Dendritic cell treated with granulocyte-macrophage colony-stimulating factor and Interleukin-4, amounts not matched to agents 40 ng/mL and 50 ng/mL, for 4 days (primary cell): Measurements from ENCODE around the gene CDR2.
A peak's percentile ranks its signal among the peaks of the same experiment; 100 is the strongest.

ENCODE experiments used
- H3K27ac Mint-ChIP-seq: one replicate; pipeline ENCODE4 v1.8.0; 2022; ENCODE audit warnings: mild to moderate bottlenecking, mixed read lengths
- H3K27me3 Mint-ChIP-seq: one replicate; pipeline ENCODE4 v1.8.0; 2022; ENCODE audit warnings: mild to moderate bottlenecking, mixed read lengths
- H3K36me3 Mint-ChIP-seq: one replicate; pipeline ENCODE4 v1.8.0; 2022; ENCODE audit warnings: low read depth, mixed read lengths
- H3K4me1 Mint-ChIP-seq: one replicate; pipeline ENCODE4 v1.8.0; 2022; ENCODE audit warnings: low read depth, mixed read lengths
- H3K4me3 Mint-ChIP-seq: one replicate; pipeline ENCODE4 v1.8.0; 2022; ENCODE audit warnings: mild to moderate bottlenecking, moderate library complexity, mixed read lengths
- H3K9me3 Mint-ChIP-seq: one replicate; pipeline ENCODE4 v1.8.0; 2022; ENCODE audit warnings: mixed read lengths
- intact Hi-C: fragments of 100-400 bp; cut with micrococcal nuclease; formaldehyde crosslinking; loops from one replicate; pipeline ENCODE4 v1.15.0; 2022

Gene CDR2

GRCh38 chr16:22322021-22322471, 52.4 kb downstream of the CDR2 start:
- intact Hi-C loops = no loop called here
- peak overlapping the region; percentile 20 for H3K27ac Mint-ChIP-seq
- peaks cover 13% of the 10 kb centered on the region for H3K4me1 Mint-ChIP-seq
- H3K9me3 Mint-ChIP-seq = no peaks in the 10 kb centered on the region
- no peaks in the 10 kb centered on the region for H3K27me3 Mint-ChIP-seq
- peaks cover 98% of the 10 kb centered on the region for H3K36me3 Mint-ChIP-seq
- no peak overlapping the region for H3K4me3 Mint-ChIP-seq

DNA sequence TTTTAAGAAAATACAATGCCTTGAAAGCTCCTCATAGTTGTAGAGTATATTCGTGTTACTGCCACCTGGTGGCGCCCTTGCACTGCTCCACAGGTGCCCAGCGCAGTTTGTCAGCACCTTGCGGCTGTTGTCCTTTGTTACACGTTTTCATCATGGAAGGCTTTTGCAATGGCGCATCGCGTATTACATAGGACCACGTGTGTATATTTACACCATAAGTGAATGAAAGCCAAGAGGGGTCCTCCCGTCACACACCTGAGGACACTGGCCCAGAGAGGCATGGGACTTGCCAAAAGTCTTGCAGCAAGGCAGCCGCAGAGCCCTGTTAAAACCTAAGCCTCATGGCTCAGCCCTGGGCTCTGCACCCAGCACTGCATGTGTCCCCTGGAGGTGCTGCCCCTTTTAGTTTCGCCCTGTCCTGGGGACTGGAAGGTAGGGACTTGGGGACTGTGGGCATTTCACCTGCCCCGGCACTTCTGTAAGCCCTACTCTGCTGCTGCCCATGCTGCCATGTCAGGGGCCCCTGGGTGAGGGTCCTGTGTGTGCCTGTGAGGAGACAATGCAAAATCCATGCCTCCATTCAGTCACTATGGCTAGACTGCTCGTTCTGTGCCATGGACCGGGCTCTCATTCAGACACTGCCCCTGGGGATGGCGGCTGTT, 52.9 kb downstream of the CDR2 start:
- H3K27me3 Mint-ChIP-seq = no peaks in the 10 kb centered on the region
- no peaks in the 10 kb centered on the region for H3K9me3 Mint-ChIP-seq
- H3K4me3 Mint-ChIP-seq = no peak overlapping the region
- peaks cover 98% of the 10 kb centered on the region for H3K36me3 Mint-ChIP-seq
- intact Hi-C loops = loop anchor here (2.0 kb wide), 1 partner anchor 53 kb away; the partner anchor contains the start of gene CDR2
- H3K4me1 Mint-ChIP-seq = peaks cover 9% of the 10 kb centered on the region
- no peak overlapping the region for H3K27ac Mint-ChIP-seq

DNA sequence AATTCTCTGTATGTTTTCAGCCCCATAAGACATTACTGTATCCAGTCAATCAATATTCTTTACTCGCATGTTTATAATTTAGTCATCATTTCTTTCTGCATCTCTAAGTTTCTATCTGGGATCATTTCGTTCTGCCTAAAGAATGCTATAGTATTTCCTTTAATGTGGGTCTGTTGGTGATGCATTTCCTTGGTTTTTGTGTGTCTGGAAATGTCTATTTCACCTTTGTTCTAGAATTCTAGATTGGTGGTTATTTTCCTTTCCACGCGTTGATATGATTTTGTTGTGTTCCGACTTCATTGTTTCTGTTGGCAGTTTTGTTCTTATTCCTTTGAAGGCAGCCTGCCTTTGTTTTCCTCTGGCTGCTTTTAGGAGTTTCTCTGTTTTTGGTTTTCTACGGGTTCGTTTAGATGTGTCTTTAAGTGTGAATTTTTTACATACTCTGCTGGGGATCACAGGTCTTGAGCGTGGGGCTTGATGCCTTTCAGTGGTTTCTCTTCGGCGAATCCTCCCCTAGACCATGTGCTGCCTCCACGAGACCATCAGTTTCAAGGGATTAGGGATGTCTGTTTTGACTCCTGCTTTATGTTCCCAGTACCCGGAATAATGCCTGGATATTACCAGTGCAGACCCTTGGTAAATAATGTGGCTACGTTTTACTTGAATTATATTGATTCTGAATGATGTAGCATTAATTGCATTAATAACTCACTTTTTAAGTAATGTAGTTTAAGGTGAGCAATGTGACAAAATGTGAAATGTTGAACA, 53.7 kb downstream of the CDR2 start:
- Mint-ChIP-seq H3K4me3 (no peak overlapping the region), H3K27me3 (no peaks in the 10 kb centered on the region), H3K36me3 (peaks cover 98% of the 10 kb centered on the region), H3K9me3 (no peaks in the 10 kb centered on the region), H3K4me1 (peaks cover 9% of the 10 kb centered on the region), H3K27ac (no peak overlapping the region)
- intact Hi-C loops = loop anchor here (2.0 kb wide), 1 partner anchor 54 kb away; the partner anchor contains the start of gene CDR2

GRCh38 chr16:22318690-22319358, 55.6 kb downstream of the CDR2 start:
- intact Hi-C loops = no loop called here
- Mint-ChIP-seq H3K27me3 (no peaks in the 10 kb centered on the region), H3K4me1 (peaks cover 5% of the 10 kb centered on the region), H3K4me3 (no peak overlapping the region), H3K9me3 (no peaks in the 10 kb centered on the region), H3K27ac (no peak overlapping the region), H3K36me3 (peaks cover 98% of the 10 kb centered on the region)

GRCh38 chr16:22317625-22318024, 56.8 kb downstream of the CDR2 start:
- Mint-ChIP-seq H3K27ac (peak overlapping the region; percentile 16), H3K36me3 (peaks cover 98% of the 10 kb centered on the region), H3K4me1 (no peaks in the 10 kb centered on the region), H3K4me3 (no peak overlapping the region), H3K9me3 (no peaks in the 10 kb centered on the region), H3K27me3 (no peaks in the 10 kb centered on the region)
- intact Hi-C loops = no loop called here

GRCh38 chr16:22317001-22317530, 57.4 kb downstream of the CDR2 start:
- Mint-ChIP-seq H3K4me1 (no peaks in the 10 kb centered on the region), H3K36me3 (peaks cover 98% of the 10 kb centered on the region), H3K9me3 (no peaks in the 10 kb centered on the region), H3K4me3 (no peak overlapping the region), H3K27ac (peak overlapping the region; percentile 16), H3K27me3 (no peaks in the 10 kb centered on the region)
- intact Hi-C loops = no loop called here

DNA sequence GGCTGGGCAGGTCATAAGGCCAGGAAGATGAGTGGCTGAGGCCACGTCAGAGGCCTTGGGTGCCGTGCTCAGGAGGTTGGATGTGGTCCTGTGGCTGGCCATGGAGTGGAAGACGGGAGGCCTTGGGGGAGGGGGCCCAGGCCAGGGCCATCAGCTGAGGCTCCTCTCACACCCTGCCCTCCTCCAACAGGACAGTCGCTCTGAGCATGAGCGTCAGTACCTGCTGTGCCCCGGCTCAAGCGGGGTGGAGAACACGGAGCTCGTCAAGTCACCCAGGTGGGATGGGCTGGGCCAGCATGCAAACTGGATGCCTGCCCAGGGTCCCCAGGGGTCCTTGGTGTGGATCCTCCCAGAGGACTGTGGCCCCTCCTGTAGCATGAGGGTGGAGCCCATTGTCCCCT, 58.0 kb downstream of the CDR2 start:
- H3K9me3 Mint-ChIP-seq = no peaks in the 10 kb centered on the region
- H3K4me1 Mint-ChIP-seq = no peaks in the 10 kb centered on the region
- peaks cover 98% of the 10 kb centered on the region for H3K36me3 Mint-ChIP-seq
- intact Hi-C loops = no loop called here
- H3K27ac Mint-ChIP-seq = no peak overlapping the region
- H3K4me3 Mint-ChIP-seq = no peak overlapping the region
- H3K27me3 Mint-ChIP-seq = no peaks in the 10 kb centered on the region

DNA sequence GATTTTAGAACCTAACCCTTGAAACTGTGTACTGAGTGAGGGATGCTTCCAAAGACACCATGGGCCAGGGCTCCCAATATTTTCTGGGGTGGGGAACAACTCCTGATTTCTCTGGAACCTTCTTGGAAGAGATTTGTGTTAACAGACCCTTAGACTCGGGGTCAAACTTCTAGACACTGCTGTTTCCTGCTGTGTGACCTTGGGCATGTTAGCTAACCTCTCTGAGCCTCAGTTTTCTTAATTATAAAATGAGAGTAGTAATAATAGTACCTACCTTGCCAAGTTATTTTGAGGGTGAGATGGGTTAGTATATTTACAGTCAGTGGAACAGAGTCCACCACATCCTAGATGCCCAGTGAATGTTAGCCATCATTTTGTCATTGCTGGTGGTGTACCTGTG, 58.4 kb downstream of the CDR2 start:
- intact Hi-C loops = no loop called here
- H3K27ac Mint-ChIP-seq = no peak overlapping the region
- H3K9me3 Mint-ChIP-seq = no peaks in the 10 kb centered on the region
- H3K27me3 Mint-ChIP-seq = no peaks in the 10 kb centered on the region
- H3K4me1 Mint-ChIP-seq = no peaks in the 10 kb centered on the region
- H3K36me3 Mint-ChIP-seq = peaks cover 98% of the 10 kb centered on the region
- H3K4me3 Mint-ChIP-seq = no peak overlapping the region

DNA sequence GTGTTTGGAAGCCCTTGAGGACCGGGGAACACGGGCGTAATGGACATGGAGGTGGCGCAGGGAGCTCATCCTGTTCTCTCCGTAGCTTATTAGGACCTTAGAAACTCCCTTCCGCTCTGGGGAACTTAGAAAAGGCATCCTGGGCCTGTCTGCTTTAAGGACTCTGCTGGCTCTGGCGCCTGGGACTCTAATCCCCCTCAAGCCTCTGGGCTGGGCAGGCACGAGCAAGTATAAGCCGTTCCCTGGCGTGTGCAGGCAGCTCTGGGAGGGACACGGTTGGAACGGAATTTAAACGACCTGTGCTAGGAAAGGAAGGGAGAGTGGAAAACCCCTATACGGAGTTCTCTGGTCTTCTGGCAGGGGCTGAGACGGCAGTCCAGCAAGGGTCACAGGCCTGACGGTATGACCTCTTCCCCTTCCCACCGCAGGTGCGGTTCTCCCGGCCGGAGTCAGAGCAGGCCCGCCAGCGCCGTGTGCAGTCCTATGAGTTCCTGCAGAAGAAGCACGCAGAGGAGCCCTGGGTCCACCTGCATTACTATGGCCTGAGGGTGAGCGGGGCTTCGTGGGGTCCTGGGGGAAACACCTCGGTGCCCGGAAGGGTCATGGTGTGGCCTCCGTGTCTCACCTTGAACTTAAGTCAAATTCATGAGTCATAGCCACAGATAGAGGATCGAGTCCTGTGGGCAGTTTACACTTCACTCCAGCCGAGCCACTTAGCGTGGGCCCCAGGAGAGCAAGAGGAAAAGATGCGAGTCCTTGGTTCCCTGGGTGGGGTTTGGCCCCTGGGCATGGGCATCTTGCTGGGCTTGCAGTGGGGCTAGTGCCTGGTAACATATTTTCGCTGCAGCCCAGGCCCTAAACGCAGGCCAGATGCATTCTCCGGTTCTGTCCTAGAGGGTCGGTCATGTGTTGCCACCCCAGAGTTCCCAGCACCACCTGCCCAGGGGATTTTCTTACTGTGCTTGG, 59.5 kb downstream of the CDR2 start:
- Mint-ChIP-seq H3K4me3 (no peak overlapping the region), H3K36me3 (peaks cover 94% of the 10 kb centered on the region), H3K27me3 (no peaks in the 10 kb centered on the region), H3K9me3 (no peaks in the 10 kb centered on the region), H3K4me1 (no peaks in the 10 kb centered on the region), H3K27ac (peak overlapping the region; percentile 30)
- intact Hi-C loops = no loop called here

GRCh38 chr16:22313876-22314470, 60.4 kb downstream of the CDR2 start:
- H3K27ac Mint-ChIP-seq = no peak overlapping the region
- H3K4me1 Mint-ChIP-seq = no peaks in the 10 kb centered on the region
- H3K27me3 Mint-ChIP-seq = no peaks in the 10 kb centered on the region
- no peaks in the 10 kb centered on the region for H3K9me3 Mint-ChIP-seq
- intact Hi-C loops = no loop called here
- H3K36me3 Mint-ChIP-seq = peaks cover 94% of the 10 kb centered on the region
- no peak overlapping the region for H3K4me3 Mint-ChIP-seq

- intact Hi-C loops = no loop called here
- Mint-ChIP-seq H3K9me3 (no peaks in the 10 kb centered on the region), H3K27ac (no peak overlapping the region), H3K4me3 (no peak overlapping the region), H3K27me3 (no peaks in the 10 kb centered on the region), H3K36me3 (peaks cover 96% of the 10 kb centered on the region), H3K4me1 (no peaks in the 10 kb centered on the region)
Measured at GRCh38 chr16:22312897-22313781, 61.3 kb downstream of the CDR2 start.

DNA sequence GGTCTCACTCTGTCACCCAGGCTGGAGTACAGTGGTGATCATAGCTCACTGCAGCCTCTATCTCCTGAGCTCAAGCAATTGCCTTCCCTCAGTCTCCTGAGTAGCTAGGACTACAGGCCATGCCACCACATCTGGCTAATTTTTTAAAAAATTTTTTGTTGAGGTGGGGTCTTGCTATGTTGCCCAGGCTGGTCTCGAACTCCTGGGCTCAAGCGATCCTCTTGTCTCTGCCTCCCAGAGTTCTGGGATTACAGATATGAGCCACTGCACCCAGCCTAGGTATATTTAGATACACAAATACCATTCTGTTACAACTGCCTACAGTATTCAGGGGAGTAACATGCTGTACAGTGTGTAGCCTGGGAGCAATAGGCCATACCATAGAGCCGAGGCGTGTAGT, 62.9 kb downstream of the CDR2 start:
- Mint-ChIP-seq H3K36me3 (peaks cover 96% of the 10 kb centered on the region), H3K4me3 (no peak overlapping the region), H3K4me1 (no peaks in the 10 kb centered on the region), H3K27me3 (no peaks in the 10 kb centered on the region), H3K27ac (no peak overlapping the region), H3K9me3 (no peaks in the 10 kb centered on the region)
- intact Hi-C loops = no loop called here
